ENCODE data around the gene HSD11B1. TPM values are rescaled to one million over a fixed set of nuclear protein-coding genes. Genes with fewer than 3 reads are reported as not detected.

Gene HSD11B1
- total RNA-seq, 2 donors from 2014 or later, result not detected

DNA sequence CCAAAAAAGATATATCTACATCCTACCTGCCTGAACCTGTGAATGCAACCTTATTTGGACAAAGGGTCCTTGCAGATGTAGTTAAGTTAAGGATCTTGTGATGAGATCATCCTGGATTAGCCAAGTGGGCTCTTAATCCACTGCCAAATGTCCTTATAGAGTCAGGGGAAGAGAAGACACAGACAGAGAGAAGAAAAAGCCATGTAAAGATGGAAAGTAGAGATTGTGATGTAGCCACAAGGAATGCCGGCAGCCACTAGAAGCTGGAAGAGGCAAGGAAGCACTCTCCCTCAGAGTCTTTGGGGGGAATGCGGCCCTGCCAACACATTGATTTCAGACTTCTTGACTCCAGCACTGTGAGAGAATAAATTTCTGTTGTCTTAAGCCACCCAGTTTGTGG is 16.2 kb downstream of the HSD11B1 start:
- Histone ChIP-seq H3K9ac (ENCODE audit: extremely low read depth, low read length, poor library complexity, severe bottlenecking) (no peak overlapping the region), H3K36me3 (ENCODE audit: control insufficient read depth, insufficient read depth, low read length) (no peaks in the 10 kb centered on the region), H3K9me3 (ENCODE audit: control insufficient read depth, low read length) (no peaks in the 10 kb centered on the region), H3K27me3 (ENCODE audit: control insufficient read depth, insufficient read depth, low read length, poor library complexity, severe bottlenecking) (peaks cover 39% of the 10 kb centered on the region), H3K4me1 (ENCODE audit: control insufficient read depth, insufficient read depth, low read length) (no peaks in the 10 kb centered on the region), H3K4me3 (ENCODE audit: low read length) (no peak overlapping the region), H3K27ac (ENCODE audit: low read depth, low read length) (no peak overlapping the region)
- no peak overlapping the region for H3K27ac Mint-ChIP-seq
- peaks cover 24% of the 10 kb centered on the region for H3K27me3 Mint-ChIP-seq (ENCODE audit: insufficient read depth)
- 89 to 90% methylated on average over 2 of the region's 2 CpGs for WGBS, 2 experiments (ENCODE audit: insufficient coverage in 1 of 2, insufficient read length in 1 of 2)
- H3K4me1 Mint-ChIP-seq, result no peaks in the 10 kb centered on the region
- no peak for DNase-seq
- no peaks in the 10 kb centered on the region for H3K36me3 Mint-ChIP-seq (ENCODE audit: low read depth)
- TF ChIP-seq, protein P1, sequence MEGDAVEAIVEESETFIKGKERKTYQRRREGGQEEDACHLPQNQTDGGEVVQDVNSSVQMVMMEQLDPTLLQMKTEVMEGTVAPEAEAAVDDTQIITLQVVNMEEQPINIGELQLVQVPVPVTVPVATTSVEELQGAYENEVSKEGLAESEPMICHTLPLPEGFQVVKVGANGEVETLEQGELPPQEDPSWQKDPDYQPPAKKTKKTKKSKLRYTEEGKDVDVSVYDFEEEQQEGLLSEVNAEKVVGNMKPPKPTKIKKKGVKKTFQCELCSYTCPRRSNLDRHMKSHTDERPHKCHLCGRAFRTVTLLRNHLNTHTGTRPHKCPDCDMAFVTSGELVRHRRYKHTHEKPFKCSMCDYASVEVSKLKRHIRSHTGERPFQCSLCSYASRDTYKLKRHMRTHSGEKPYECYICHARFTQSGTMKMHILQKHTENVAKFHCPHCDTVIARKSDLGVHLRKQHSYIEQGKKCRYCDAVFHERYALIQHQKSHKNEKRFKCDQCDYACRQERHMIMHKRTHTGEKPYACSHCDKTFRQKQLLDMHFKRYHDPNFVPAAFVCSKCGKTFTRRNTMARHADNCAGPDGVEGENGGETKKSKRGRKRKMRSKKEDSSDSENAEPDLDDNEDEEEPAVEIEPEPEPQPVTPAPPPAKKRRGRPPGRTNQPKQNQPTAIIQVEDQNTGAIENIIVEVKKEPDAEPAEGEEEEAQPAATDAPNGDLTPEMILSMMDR (conservative IDR thresholded peaks at IDR 0.05), result no peak
- H3K4me3 Mint-ChIP-seq, result no peak overlapping the region
- H3K9me3 Mint-ChIP-seq, result no peaks in the 10 kb centered on the region

DNA sequence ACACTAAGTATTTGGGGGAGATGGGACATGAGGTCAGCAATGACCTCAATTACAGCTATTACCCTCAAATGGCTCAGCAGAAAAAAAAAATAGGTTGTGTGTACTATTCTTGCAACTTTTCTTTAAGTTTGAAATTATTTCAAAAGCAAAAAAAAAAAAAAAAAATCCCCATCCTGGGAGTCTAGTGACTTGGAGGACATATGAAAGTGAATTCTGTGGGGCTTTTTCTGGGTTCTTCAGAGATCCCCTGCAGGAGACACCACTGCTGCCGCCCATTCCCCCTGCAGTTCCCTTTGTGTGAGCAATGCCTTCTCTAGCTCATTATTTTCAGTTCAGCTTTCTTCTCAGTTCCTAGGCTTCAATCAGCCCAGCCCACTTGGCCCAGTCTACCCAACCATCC is 16.7 kb downstream of the HSD11B1 start:
- no peak for DNase-seq
- Histone ChIP-seq H3K9ac (ENCODE audit: extremely low read depth, low read length, poor library complexity, severe bottlenecking) (no peak overlapping the region), H3K4me3 (ENCODE audit: low read length) (no peak overlapping the region), H3K27ac (ENCODE audit: low read depth, low read length) (no peak overlapping the region), H3K36me3 (ENCODE audit: control insufficient read depth, insufficient read depth, low read length) (no peaks in the 10 kb centered on the region), H3K9me3 (ENCODE audit: control insufficient read depth, low read length) (no peaks in the 10 kb centered on the region), H3K27me3 (ENCODE audit: control insufficient read depth, insufficient read depth, low read length, poor library complexity, severe bottlenecking) (peaks cover 37% of the 10 kb centered on the region), H3K4me1 (ENCODE audit: control insufficient read depth, insufficient read depth, low read length) (no peaks in the 10 kb centered on the region)
- Mint-ChIP-seq H3K36me3 (ENCODE audit: low read depth) (no peaks in the 10 kb centered on the region), H3K27me3 (ENCODE audit: insufficient read depth) (peaks cover 24% of the 10 kb centered on the region), H3K27ac (no peak overlapping the region), H3K4me1 (no peaks in the 10 kb centered on the region), H3K4me3 (no peak overlapping the region), H3K9me3 (no peaks in the 10 kb centered on the region)
- TF ChIP-seq, protein P1 (conservative IDR thresholded peaks at IDR 0.05), result no peak
- 89 to 96% methylated on average over 1 of the region's 1 CpG for WGBS, 2 experiments (ENCODE audit: insufficient coverage in 1 of 2, insufficient read length in 1 of 2)

DNA sequence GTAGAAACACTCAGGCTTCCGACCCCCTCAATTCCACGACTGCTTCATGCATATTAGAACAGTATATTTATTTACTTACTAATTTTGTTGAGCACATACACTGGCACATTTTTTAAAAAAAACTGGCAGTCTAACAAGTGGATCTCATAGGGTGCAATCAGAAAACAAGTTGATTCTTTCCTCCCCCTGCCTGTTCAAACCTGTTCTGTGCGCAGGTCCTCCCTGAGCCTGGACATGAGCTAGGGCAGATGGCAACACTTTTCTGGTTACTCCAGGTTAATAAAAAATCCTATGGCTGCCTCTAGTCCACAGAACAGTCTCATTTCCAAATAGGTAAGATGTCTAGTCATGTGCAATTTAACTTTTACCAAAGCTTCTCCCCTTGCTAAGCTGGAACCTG is 18.6 kb downstream of the HSD11B1 start:
- Mint-ChIP-seq H3K4me3 (no peak overlapping the region), H3K27me3 (ENCODE audit: insufficient read depth) (peaks cover 23% of the 10 kb centered on the region), H3K36me3 (ENCODE audit: low read depth) (no peaks in the 10 kb centered on the region), H3K4me1 (no peaks in the 10 kb centered on the region), H3K9me3 (no peaks in the 10 kb centered on the region), H3K27ac (no peak overlapping the region)
- TF ChIP-seq, protein P1 (conservative IDR thresholded peaks at IDR 0.05), result no peak
- H3K4me1 ChIP-seq (ENCODE audit: control insufficient read depth, insufficient read depth, low read length), result no peaks in the 10 kb centered on the region
- H3K27ac ChIP-seq (ENCODE audit: low read depth, low read length), result no peak overlapping the region
- no peaks in the 10 kb centered on the region for H3K36me3 ChIP-seq (ENCODE audit: control insufficient read depth, insufficient read depth, low read length)
- H3K9ac ChIP-seq (ENCODE audit: extremely low read depth, low read length, poor library complexity, severe bottlenecking), result no peak overlapping the region
- no peak for DNase-seq
- WGBS, 2 experiments (ENCODE audit: insufficient coverage in 1 of 2, insufficient read length in 1 of 2), result 100% methylated on average over 1 to 3 of the region's 3 CpGs
- peaks cover 29% of the 10 kb centered on the region for H3K27me3 ChIP-seq (ENCODE audit: control insufficient read depth, insufficient read depth, low read length, poor library complexity, severe bottlenecking)
- no peaks in the 10 kb centered on the region for H3K9me3 ChIP-seq (ENCODE audit: control insufficient read depth, low read length)
- no peak overlapping the region for H3K4me3 ChIP-seq (ENCODE audit: low read length)

Data from endodermal cell (in vitro differentiated cells).